ENCODE results near the gene CDK8.

CDK8 gene

GRCh38 chr13:26384587-26384986, 130.7 kb downstream of the CDK8 start:
- TF ChIP-seq CTCF (conservative IDR thresholded peaks at IDR 0.05; ENCODE audit: control insufficient read depth, insufficient read depth, low read depth, low read length), result no peak
- no peak for DNase-seq (ENCODE audit: low read depth)
- no peak overlapping the region for H3K4me3 ChIP-seq (ENCODE audit: control insufficient read depth, low read depth, low read length)

- no peak overlapping the region for H3K4me3 ChIP-seq (ENCODE audit: control insufficient read depth, low read depth, low read length)
- no peak for DNase-seq (ENCODE audit: low read depth)
- TF ChIP-seq CTCF (conservative IDR thresholded peaks at IDR 0.05; ENCODE audit: control insufficient read depth, insufficient read depth, low read depth, low read length), result no peak
Measured at GRCh38 chr13:26386026-26386425, 132.1 kb downstream of the CDK8 start.

GRCh38 chr13:26390203-26390602, 136.3 kb downstream of the CDK8 start:
- no peak for TF ChIP-seq CTCF (conservative IDR thresholded peaks at IDR 0.05; ENCODE audit: control insufficient read depth, insufficient read depth, low read depth, low read length)
- no peak for DNase-seq (ENCODE audit: low read depth)
- no peak overlapping the region for H3K4me3 ChIP-seq (ENCODE audit: control insufficient read depth, low read depth, low read length)

GRCh38 chr13:26400545-26400944, 146.6 kb downstream of the CDK8 start:
- no peak for DNase-seq (ENCODE audit: low read depth)
- TF ChIP-seq CTCF (conservative IDR thresholded peaks at IDR 0.05; ENCODE audit: control insufficient read depth, insufficient read depth, low read depth, low read length), result no peak
- H3K4me3 ChIP-seq (ENCODE audit: control insufficient read depth, low read depth, low read length), result no peak overlapping the region

GRCh38 chr13:26401069-26401468, 147.1 kb downstream of the CDK8 start:
- DNase-seq (ENCODE audit: low read depth), result no peak
- TF ChIP-seq CTCF (conservative IDR thresholded peaks at IDR 0.05; ENCODE audit: control insufficient read depth, insufficient read depth, low read depth, low read length), result no peak
- H3K4me3 ChIP-seq (ENCODE audit: control insufficient read depth, low read depth, low read length), result no peak overlapping the region

- DNase-seq (ENCODE audit: low read depth), result no peak
- H3K4me3 ChIP-seq (ENCODE audit: control insufficient read depth, low read depth, low read length), result no peak overlapping the region
- TF ChIP-seq CTCF (conservative IDR thresholded peaks at IDR 0.05; ENCODE audit: control insufficient read depth, insufficient read depth, low read depth, low read length), result no peak
Measured at GRCh38 chr13:26401578-26402021, 147.7 kb downstream of the CDK8 start.

- no peak for DNase-seq (ENCODE audit: low read depth)
- TF ChIP-seq CTCF (conservative IDR thresholded peaks at IDR 0.05; ENCODE audit: control insufficient read depth, insufficient read depth, low read depth, low read length), result no peak
- H3K4me3 ChIP-seq (ENCODE audit: control insufficient read depth, low read depth, low read length), result no peak overlapping the region
Measured at GRCh38 chr13:26406791-26407190, 152.9 kb downstream of the CDK8 start.
